ENCODE data around the gene OR52H1. TPM values are rescaled to one million over a fixed set of nuclear protein-coding genes. Genes with fewer than 3 reads are reported as not detected.

OR52H1 gene
- total RNA-seq, 1 donor from 2014 or later = not detected

DNA sequence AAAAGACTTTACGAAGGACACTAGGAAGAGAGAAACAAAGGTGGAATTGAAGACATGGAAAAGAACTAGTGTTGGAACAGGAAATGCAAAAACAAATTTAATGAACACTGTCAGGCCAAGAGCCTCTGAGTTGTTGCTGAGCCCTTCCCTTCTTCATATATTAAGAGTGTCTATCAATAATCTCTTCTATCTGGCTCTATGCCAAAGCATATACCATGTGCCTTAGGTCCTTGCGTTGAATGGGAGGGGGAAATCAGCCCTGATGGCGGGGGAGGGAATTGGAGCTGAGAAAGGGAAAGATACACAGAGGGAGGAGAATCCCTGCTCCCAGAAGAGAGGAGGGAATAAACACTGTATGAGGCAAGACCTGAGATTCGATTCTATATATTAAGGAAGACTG is 26.8 kb upstream of the OR52H1 start:
- TF ChIP-seq, protein P1, sequence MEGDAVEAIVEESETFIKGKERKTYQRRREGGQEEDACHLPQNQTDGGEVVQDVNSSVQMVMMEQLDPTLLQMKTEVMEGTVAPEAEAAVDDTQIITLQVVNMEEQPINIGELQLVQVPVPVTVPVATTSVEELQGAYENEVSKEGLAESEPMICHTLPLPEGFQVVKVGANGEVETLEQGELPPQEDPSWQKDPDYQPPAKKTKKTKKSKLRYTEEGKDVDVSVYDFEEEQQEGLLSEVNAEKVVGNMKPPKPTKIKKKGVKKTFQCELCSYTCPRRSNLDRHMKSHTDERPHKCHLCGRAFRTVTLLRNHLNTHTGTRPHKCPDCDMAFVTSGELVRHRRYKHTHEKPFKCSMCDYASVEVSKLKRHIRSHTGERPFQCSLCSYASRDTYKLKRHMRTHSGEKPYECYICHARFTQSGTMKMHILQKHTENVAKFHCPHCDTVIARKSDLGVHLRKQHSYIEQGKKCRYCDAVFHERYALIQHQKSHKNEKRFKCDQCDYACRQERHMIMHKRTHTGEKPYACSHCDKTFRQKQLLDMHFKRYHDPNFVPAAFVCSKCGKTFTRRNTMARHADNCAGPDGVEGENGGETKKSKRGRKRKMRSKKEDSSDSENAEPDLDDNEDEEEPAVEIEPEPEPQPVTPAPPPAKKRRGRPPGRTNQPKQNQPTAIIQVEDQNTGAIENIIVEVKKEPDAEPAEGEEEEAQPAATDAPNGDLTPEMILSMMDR (IDR thresholded peaks at IDR 0.05; ENCODE audit: partially characterized antibody, unreplicated experiment) = no peak
- no peaks in the 10 kb centered on the region for H3K4me1 Mint-ChIP-seq (ENCODE audit: low read depth, unreplicated experiment)
- no peak overlapping the region for H3K4me3 Mint-ChIP-seq (ENCODE audit: unreplicated experiment)
- no peaks in the 10 kb centered on the region for H3K27me3 Mint-ChIP-seq (ENCODE audit: unreplicated experiment)
- no peak for DNase-seq
- no peaks in the 10 kb centered on the region for H3K9me3 Mint-ChIP-seq (ENCODE audit: unreplicated experiment)
- H3K36me3 Mint-ChIP-seq (ENCODE audit: unreplicated experiment) = no peaks in the 10 kb centered on the region
- H3K27ac Mint-ChIP-seq (ENCODE audit: unreplicated experiment) = no peak overlapping the region

DNA sequence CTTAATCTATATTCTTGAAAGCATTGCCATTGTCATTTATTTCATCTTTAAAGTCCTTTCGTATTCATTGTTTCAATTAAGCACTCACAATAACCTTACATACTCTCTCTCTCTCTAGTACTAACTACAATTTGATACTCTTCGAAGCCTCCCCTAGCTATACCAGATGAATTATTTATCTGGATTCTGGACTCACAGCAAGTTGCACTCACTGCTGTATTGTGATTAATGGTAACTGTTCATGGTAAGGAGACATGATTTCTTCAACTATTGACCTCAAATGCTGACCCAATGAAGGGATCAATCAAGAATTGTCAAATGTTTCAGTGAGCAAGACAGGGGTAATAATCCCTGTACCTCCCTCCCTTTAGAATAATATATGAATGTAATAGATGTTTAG is 26.3 kb upstream of the OR52H1 start:
- Mint-ChIP-seq H3K27ac (ENCODE audit: unreplicated experiment) (no peak overlapping the region), H3K4me1 (ENCODE audit: low read depth, unreplicated experiment) (no peaks in the 10 kb centered on the region), H3K9me3 (ENCODE audit: unreplicated experiment) (no peaks in the 10 kb centered on the region), H3K4me3 (ENCODE audit: unreplicated experiment) (no peak overlapping the region), H3K27me3 (ENCODE audit: unreplicated experiment) (no peaks in the 10 kb centered on the region), H3K36me3 (ENCODE audit: unreplicated experiment) (no peaks in the 10 kb centered on the region)
- TF ChIP-seq, protein P1 (IDR thresholded peaks at IDR 0.05; ENCODE audit: partially characterized antibody, unreplicated experiment) = no peak
- no peak for DNase-seq

DNA sequence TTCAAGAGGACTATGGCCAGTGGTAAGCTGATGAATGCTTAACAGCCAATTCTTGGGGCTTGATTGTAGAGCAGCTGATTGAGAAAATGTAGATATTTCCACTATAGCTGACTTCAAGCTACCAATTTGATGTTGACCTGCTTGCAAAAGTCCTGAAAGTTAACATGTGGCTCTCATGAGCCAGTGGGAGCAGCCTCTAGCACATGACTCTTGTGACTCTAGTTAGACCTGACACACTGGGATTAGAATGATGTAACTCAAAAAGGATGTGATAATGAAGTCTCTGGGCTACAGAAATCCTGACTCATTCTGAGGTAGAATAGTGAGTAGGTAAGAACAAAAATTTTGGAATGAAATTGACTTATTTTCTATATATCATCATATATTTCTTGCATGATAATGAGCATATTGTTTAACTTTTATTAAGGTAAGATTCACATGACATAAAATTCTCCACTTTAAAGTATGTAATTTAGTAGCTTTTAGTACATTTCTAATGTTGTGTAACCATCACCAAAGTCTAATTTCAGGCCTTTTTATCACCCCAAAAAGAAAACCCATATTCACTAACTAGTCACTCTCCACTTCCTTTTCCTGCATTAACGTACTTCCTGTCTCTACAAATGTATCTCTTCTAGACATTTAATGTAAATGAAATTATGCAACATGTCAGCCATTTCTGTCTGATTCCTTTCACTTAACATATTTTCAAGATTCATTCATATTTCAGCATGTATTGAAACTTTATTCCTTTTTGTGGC is 16.1 kb upstream of the OR52H1 start:
- no peaks in the 10 kb centered on the region for H3K27me3 Mint-ChIP-seq (ENCODE audit: unreplicated experiment)

DNA sequence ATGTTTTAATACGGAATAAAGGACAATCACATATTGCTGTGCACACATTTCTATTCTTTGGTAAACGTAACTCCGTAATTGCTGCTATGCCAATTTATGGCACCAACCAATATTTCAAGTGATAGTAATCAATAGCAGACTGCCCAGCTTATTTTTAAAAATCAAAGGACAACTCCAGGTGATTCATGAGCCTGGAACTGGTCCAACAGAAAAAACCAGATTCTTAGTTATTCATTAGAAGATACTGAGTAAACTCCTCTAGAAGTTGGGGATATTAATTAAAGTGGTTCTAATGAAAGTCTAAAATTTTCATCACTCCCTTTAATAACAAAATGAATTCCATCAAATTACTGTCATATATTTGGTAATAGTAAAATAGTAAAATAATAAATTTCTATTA is 9.4 kb upstream of the OR52H1 start:
- Mint-ChIP-seq H3K27me3 (ENCODE audit: unreplicated experiment) (no peaks in the 10 kb centered on the region), H3K4me3 (ENCODE audit: unreplicated experiment) (no peak overlapping the region), H3K4me1 (ENCODE audit: low read depth, unreplicated experiment) (peaks cover 3% of the 10 kb centered on the region), H3K9me3 (ENCODE audit: unreplicated experiment) (no peaks in the 10 kb centered on the region), H3K36me3 (ENCODE audit: unreplicated experiment) (no peaks in the 10 kb centered on the region), H3K27ac (ENCODE audit: unreplicated experiment) (no peak overlapping the region)
- TF ChIP-seq, protein P1 (IDR thresholded peaks at IDR 0.05; ENCODE audit: partially characterized antibody, unreplicated experiment) = no peak
- no peak for DNase-seq

More for the DNA sequence above, 16.1 kb upstream of the OR52H1 start:
- Mint-ChIP-seq H3K36me3 (ENCODE audit: unreplicated experiment) (no peaks in the 10 kb centered on the region), H3K4me1 (ENCODE audit: low read depth, unreplicated experiment) (no peaks in the 10 kb centered on the region), H3K27ac (ENCODE audit: unreplicated experiment) (no peak overlapping the region), H3K9me3 (ENCODE audit: unreplicated experiment) (no peaks in the 10 kb centered on the region), H3K4me3 (ENCODE audit: unreplicated experiment) (no peak overlapping the region)
- no peak for DNase-seq
- TF ChIP-seq, protein P1 (IDR thresholded peaks at IDR 0.05; ENCODE audit: partially characterized antibody, unreplicated experiment) = no peak

DNA sequence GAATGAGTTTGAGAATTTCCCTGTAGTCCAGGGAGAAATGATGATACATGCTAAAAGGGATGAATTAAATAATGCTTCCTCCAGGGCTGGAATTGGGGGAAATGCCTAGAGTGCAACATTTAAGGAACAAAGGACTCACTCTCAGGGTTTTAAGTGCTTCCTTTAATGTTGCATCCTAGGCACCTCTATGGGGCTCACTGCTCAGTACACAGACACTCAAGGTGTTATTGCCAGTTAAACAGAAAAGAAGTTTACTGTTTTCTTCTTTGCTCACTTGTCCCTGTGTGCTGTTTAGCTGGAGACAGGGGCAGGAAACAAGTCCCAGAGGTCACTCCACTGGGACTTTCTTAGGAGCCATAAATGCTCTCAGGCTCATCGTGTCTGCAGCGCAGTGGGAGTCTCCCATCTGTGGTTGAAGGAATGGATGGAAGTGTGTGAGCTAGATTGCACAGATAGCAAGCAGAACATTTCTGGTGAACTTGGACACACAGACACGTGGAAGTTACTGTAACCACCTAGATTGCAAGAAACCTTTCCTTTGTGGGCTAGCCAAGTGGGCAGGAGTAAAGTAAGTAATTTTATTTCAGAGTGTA is 8.4 kb upstream of the OR52H1 start:
- Mint-ChIP-seq H3K27me3 (ENCODE audit: unreplicated experiment) (no peaks in the 10 kb centered on the region), H3K36me3 (ENCODE audit: unreplicated experiment) (no peaks in the 10 kb centered on the region), H3K4me1 (ENCODE audit: low read depth, unreplicated experiment) (peaks cover 3% of the 10 kb centered on the region), H3K9me3 (ENCODE audit: unreplicated experiment) (no peaks in the 10 kb centered on the region), H3K27ac (ENCODE audit: unreplicated experiment) (no peak overlapping the region), H3K4me3 (ENCODE audit: unreplicated experiment) (no peak overlapping the region)
- no peak for DNase-seq
- TF ChIP-seq, protein P1 (IDR thresholded peaks at IDR 0.05; ENCODE audit: partially characterized antibody, unreplicated experiment) = no peak

Measured in glutamatergic neuron (in vitro differentiated cells).